Measurements from ENCODE around the gene FAM120B. TPM values are rescaled to one million over a fixed set of nuclear protein-coding genes. Genes with fewer than 3 reads are reported as not detected.

Gene FAM120B
- total RNA-seq, 1 donor from 2014 or later, result 9.9 TPM

- DNase-seq (ENCODE audit: low spot score in 2 of 2), result peak in 1 of 2 donors; percentile 48
- no peaks in the 10 kb centered on the region for H3K9me3 ChIP-seq
- no peak overlapping the region for H3K27ac ChIP-seq
- H3K27me3 ChIP-seq, result no peaks in the 10 kb centered on the region
- intact Hi-C loops (cut with DNase I), result no loop called here
- no peaks in the 10 kb centered on the region for H3K4me1 ChIP-seq
- no peak for TF ChIP-seq CTCF (IDR thresholded peaks at IDR 0.05)
- no peaks in the 10 kb centered on the region for H3K36me3 ChIP-seq
- H3K4me3 ChIP-seq, result no peak overlapping the region
Observed at GRCh38 chr6:170448317-170448716, 141.8 kb downstream of the FAM120B start.

- intact Hi-C loops (cut with DNase I), result no loop called here
- no peaks in the 10 kb centered on the region for H3K9me3 ChIP-seq
- TF ChIP-seq CTCF (IDR thresholded peaks at IDR 0.05), result no peak
- H3K36me3 ChIP-seq, result no peaks in the 10 kb centered on the region
- no peaks in the 10 kb centered on the region for H3K4me1 ChIP-seq
- H3K27me3 ChIP-seq, result no peaks in the 10 kb centered on the region
- DNase-seq (ENCODE audit: low spot score in 2 of 2), result peak in 1 of 2 donors; percentile 39
- no peak overlapping the region for H3K4me3 ChIP-seq
- H3K27ac ChIP-seq, result no peak overlapping the region
Observed at GRCh38 chr6:170448751-170449630, 142.4 kb downstream of the FAM120B start.

GRCh38 chr6:170449835-170450753 lies 143.5 kb downstream of the FAM120B start:
- TF ChIP-seq CTCF (IDR thresholded peaks at IDR 0.05), result no peak
- intact Hi-C loops (cut with DNase I), result no loop called here
- DNase-seq (ENCODE audit: low spot score in 2 of 2), result peak in 1 of 2 donors; percentile 58
- no peaks in the 10 kb centered on the region for H3K27me3 ChIP-seq
- no peak overlapping the region for H3K4me3 ChIP-seq
- H3K9me3 ChIP-seq, result no peaks in the 10 kb centered on the region
- no peak overlapping the region for H3K27ac ChIP-seq
- H3K4me1 ChIP-seq, result no peaks in the 10 kb centered on the region
- H3K36me3 ChIP-seq, result no peaks in the 10 kb centered on the region

GRCh38 chr6:170450916-170451761 lies 144.6 kb downstream of the FAM120B start:
- no peaks in the 10 kb centered on the region for H3K36me3 ChIP-seq
- H3K9me3 ChIP-seq, result no peaks in the 10 kb centered on the region
- no peak for TF ChIP-seq CTCF (IDR thresholded peaks at IDR 0.05)
- intact Hi-C loops (cut with DNase I), result no loop called here
- no peak overlapping the region for H3K27ac ChIP-seq
- no peaks in the 10 kb centered on the region for H3K27me3 ChIP-seq
- no peak overlapping the region for H3K4me3 ChIP-seq
- DNase-seq (ENCODE audit: low spot score in 2 of 2), result peak in 1 of 2 donors; percentile 42
- H3K4me1 ChIP-seq, result no peaks in the 10 kb centered on the region

All from ascending aorta (tissue), 2 donors.